Measurements from ENCODE around the gene KRT15.

The KRT15 gene

GRCh38 chr17:41484920-41485904 lies 33.5 kb downstream of the KRT15 start:
- no peak overlapping the region for H3K4me3 ChIP-seq (ENCODE audit: low read depth, low read length)

GRCh38 chr17:41483991-41484826 lies 34.5 kb downstream of the KRT15 start:
- no peak overlapping the region for H3K4me3 ChIP-seq (ENCODE audit: low read depth, low read length)

GRCh38 chr17:41483531-41483930 lies 35.2 kb downstream of the KRT15 start:
- H3K4me3 ChIP-seq (ENCODE audit: low read depth, low read length): no peak overlapping the region

GRCh38 chr17:41481036-41481435 lies 37.7 kb downstream of the KRT15 start, which contains the start of gene KRT35:
Gene KRT35, minus strand, starts transcription at chr17:41481151. Its CDS starts 54 bp downstream, at chr17:41481097.
- no peak within 1 kb of the TSS for H3K4me3 ChIP-seq (ENCODE audit: low read depth, low read length)

- no peak overlapping the region for H3K4me3 ChIP-seq (ENCODE audit: low read depth, low read length)
Observed at GRCh38 chr17:41480581-41480980, 38.1 kb downstream of the KRT15 start.

GRCh38 chr17:41480136-41480535 lies 38.6 kb downstream of the KRT15 start:
- H3K4me3 ChIP-seq (ENCODE audit: low read depth, low read length): no peak overlapping the region

GRCh38 chr17:41478237-41478636 lies 40.5 kb downstream of the KRT15 start:
- no peak overlapping the region for H3K4me3 ChIP-seq (ENCODE audit: low read depth, low read length)

GRCh38 chr17:41476866-41477815 lies 41.5 kb downstream of the KRT15 start:
- no peak overlapping the region for H3K4me3 ChIP-seq (ENCODE audit: low read depth, low read length)

- no peak overlapping the region for H3K4me3 ChIP-seq (ENCODE audit: low read depth, low read length)
Observed at GRCh38 chr17:41475421-41475820, 43.3 kb downstream of the KRT15 start.

GRCh38 chr17:41474863-41475262 lies 43.8 kb downstream of the KRT15 start:
- no peak overlapping the region for H3K4me3 ChIP-seq (ENCODE audit: low read depth, low read length)

- no peak overlapping the region for H3K4me3 ChIP-seq (ENCODE audit: low read depth, low read length)
Observed at GRCh38 chr17:41468346-41468745, 50.3 kb downstream of the KRT15 start.

- no peak overlapping the region for H3K4me3 ChIP-seq (ENCODE audit: low read depth, low read length)
Observed at GRCh38 chr17:41467561-41467960, 51.1 kb downstream of the KRT15 start.

GRCh38 chr17:41466988-41467387 lies 51.7 kb downstream of the KRT15 start, which contains the start of gene KRT32:
Gene KRT32, minus strand, starts transcription at chr17:41467386. Its CDS starts 61 bp downstream, at chr17:41467325.
- H3K4me3 ChIP-seq (ENCODE audit: low read depth, low read length): no peak within 1 kb of the TSS

GRCh38 chr17:41464682-41465081 lies 54.0 kb downstream of the KRT15 start:
- no peak overlapping the region for H3K4me3 ChIP-seq (ENCODE audit: low read depth, low read length)

- no peak overlapping the region for H3K4me3 ChIP-seq (ENCODE audit: low read depth, low read length)
Observed at GRCh38 chr17:41464173-41464572, 54.5 kb downstream of the KRT15 start.

GRCh38 chr17:41463746-41464145 lies 54.9 kb downstream of the KRT15 start:
- no peak overlapping the region for H3K4me3 ChIP-seq (ENCODE audit: low read depth, low read length)
